DMS114 treated with DMSO at 0.1 percent for 48 hours (cell line): ENCODE measurements around the gene TMCO1.
"Not testable (repeated sequence)": the region's sequence is repeated elsewhere in the genome, so short reads cannot be mapped to it uniquely, and the experiment has no call there.

ENCODE experiments used
- DNase-seq: peaks from one replicate; lab custom pipeline; 2025; ENCODE audit not compliant: unreplicated experiment; lab: John Stamatoyannopoulos, UW

Gene TMCO1

GRCh38 chr1:165747632-165748447, 20.8 kb downstream of the TMCO1 start:
- no peak for DNase-seq

DNA sequence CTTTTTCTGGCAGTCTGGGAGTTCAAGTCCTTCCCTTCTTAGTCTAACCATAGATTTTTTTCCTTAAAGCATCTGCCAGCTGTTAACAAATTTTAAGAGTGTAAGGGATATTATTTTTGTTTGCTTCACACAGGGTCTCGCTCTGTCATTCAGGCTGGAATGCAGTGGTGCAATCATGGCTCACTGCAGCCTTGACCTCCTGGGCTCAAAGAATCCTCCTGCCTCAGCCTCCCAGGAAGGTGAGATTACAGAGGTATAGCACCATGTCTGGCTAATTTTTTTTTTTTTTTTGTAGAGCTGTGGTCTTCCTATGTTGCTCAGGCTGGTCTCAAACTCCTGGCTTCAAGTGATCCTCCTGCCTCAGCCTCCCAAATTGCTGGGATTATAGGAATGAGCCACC, 23.8 kb downstream of the TMCO1 start:
- DNase-seq, result not testable (repeated sequence)

DNA sequence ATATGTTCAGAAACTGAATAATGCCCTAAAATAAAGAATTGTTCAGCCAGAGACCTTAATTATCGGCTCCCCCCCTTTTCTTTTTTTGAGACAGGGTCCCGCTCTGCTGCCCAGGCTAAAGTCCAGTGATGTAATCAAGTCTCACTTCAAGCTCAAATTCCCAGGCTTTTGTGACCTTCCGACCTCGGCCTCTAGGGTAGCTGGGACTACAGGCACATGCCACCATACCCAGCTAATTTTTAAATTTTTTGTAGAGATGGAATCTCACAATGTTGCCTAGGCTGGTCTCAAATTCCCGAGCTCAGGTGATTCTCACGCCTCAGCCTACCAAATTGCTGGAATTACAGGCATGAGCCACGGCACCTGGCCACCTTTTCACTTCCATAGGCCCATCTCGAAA, 26.5 kb downstream of the TMCO1 start:
- no peak for DNase-seq

- DNase-seq, result no peak
These were observed 29.9 kb downstream of the TMCO1 start for GRCh38 chr1:165738794-165739193.

DNA sequence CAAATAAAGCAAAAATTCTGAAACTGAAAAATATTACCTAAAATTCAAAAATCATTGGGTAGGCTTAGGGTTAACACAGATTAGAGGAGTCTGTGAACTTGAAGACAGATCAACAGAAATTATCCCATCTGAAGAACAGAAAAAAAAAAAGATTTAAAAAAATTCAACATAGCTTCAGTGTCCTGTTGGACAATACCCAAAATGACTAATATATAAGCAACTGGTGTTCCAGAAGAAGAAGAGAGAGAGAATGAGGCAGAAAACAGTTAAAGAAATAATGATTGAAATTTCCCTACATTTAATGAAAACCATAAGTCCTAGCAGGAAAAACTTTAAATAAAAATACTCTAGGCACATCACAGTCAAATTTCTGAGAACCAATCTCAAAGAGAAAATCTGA, 31.5 kb downstream of the TMCO1 start:
- DNase-seq, result no peak

DNA sequence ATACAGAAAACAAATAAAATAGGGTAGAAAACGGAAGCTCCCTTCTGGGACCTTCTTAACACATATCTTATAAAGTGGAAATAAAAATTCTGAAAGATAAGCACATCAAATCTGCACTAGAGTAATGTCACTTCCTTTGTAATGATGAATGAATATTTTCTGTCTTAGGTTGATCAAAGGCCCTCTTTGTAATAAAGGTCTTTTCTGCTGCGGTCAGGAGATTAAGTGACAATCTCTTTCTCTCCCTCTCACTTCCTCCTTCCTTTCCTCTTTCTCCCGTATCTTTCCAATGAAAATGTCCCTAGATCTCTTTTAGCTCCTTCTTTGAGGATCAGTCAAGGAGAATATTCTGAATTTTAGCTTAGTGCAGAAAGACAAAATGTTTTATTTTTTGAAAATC, 33.8 kb downstream of the TMCO1 start:
- DNase-seq, result no peak

DNA sequence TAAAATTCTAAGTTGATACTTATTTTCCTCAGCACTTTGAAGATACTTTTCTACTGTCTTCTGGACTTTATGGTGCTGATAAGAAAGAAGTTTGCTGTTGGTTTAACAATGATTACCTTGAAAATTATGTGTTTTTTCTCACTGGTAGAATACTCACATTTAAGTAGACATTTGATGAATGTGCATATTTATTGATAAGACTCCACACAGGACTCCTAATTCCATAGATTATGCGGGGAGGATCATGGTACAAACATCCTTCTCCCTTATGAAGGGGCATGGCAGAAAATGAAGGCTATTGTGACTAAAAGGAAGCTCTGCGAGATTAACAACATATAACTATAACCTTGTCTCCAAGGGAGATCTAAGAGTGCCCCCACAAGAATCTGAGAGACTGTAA, 41.8 kb downstream of the TMCO1 start:
- DNase-seq, result no peak

- DNase-seq, result no peak
These were observed 42.5 kb downstream of the TMCO1 start for GRCh38 chr1:165726169-165726568.

GRCh38 chr1:165717918-165718515, 50.7 kb downstream of the TMCO1 start:
- DNase-seq, result peak; percentile 65

- not testable (repeated sequence) for DNase-seq
These were observed 52.2 kb downstream of the TMCO1 start for GRCh38 chr1:165716265-165717051.

DNA sequence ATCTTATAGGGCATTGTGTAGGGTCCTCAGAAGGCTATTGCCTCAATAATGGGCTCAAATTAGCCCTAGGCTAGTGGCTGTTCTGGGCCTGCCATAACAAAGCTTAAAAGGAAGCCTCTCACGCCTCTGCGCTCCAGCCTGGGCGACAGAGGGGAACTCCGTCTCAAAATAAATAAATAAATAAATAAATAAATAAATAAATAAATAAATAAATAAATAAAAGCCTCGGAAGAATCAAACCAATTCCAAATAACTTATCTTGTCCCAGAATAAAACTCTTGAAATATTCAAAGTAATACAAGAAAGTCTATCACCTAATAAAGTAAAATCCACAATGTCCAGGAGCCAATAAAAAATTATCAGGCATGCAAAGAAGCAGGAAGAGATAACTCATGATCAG, 55.9 kb downstream of the TMCO1 start:
- no peak for DNase-seq

- no peak for DNase-seq
These were observed 60.5 kb downstream of the TMCO1 start for GRCh38 chr1:165707984-165708706.

DNA sequence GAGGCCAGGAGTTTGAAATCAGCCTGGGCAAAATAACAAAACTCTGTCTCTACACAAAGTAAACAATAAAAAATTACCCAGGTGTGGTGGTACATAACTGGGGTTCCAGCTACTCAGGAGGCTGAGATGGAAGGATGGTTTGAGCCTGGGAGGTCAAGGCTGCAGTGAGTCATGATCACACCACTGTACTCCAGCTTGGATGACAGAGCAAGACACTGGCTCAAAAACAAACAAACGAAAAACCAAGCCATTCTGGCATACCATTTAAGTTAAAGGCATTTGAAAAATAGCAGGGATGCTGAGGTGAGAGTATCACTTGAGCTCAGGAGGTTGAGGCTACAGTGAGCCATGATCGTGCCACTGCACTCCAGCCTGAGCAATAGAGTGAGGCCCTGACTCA, 65.0 kb downstream of the TMCO1 start:
- DNase-seq, result no peak

GRCh38 chr1:165701922-165702321, 66.7 kb downstream of the TMCO1 start:
- DNase-seq, result not testable (repeated sequence)

DNA sequence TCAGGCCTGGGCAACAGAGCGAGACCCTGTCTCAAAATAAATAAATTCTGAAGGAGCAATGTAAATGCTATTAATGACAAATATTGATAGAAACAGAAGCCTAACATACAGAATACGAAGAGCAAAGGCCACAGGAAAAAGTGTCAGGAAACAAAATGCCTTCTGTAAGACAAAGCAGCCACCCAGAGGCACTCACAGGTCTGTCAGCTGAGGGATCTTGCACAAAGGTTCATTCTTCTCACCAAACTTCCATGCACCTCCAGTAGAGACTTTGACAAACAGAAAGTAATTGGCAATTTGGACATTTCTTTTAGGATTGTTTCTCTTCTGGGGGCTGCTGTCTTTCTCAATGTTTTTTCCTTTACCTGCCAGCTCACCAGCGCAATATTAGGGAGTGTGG, 69.1 kb downstream of the TMCO1 start:
- DNase-seq, result no peak

GRCh38 chr1:165698761-165699052, 70.0 kb downstream of the TMCO1 start:
- no peak for DNase-seq

- peak; percentile 92 for DNase-seq
These were observed 70.5 kb downstream of the TMCO1 start, which contains the start of gene ALDH9A1 for GRCh38 chr1:165697881-165698760. ALDH9A1 (minus strand) TSS chr1:165698562; CDS start chr1:165698558, 4 bp downstream.

GRCh38 chr1:165697491-165697880, 71.2 kb downstream of the TMCO1 start:
- no peak for DNase-seq

- no peak for DNase-seq
These were observed 72.0 kb downstream of the TMCO1 start for GRCh38 chr1:165696625-165697100.

DNA sequence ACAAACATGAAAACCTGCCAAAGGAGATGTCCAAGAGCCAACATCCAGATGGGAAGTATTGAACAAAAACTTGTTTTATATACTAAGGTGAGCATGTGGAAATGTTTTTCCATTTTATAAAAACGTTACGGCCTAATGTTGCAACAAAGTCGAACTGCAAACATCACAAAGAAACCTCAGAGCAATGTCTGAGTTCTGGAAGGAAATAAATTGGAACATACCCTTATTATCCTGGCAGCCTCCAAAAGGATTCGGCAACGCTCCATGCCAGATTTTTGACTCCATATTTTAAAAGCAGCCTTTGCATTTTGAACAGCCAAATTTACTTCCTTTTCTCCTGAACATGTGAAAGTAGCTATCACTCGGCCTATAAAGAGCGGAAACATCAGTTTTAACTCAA, 73.6 kb downstream of the TMCO1 start:
- DNase-seq, result no peak
